ENCODE results near the gene TGFBR3. TPM values are rescaled to one million over a fixed set of nuclear protein-coding genes. Genes with fewer than 3 reads are reported as not detected.

TGFBR3 gene
- total and polyA plus RNA-seq, 2 of the 8 experiments (the other 6 are each of a cell fraction or from before 2014, with no cell fraction given): 2.0 to 6.1 TPM

- H4K20me1 ChIP-seq (replicated peaks in 1 of 2; ENCODE audit: control insufficient read depth in 1 of 2, insufficient read depth in 2 of 2, low read length in 2 of 2): no peaks in the 10 kb centered on the region
- CTCF ChIA-PET (ENCODE audit: partially characterized antibody): interaction anchor here (0.6 to 3.8 kb wide), 8 partner anchors 10 to 421 kb away, joined by 3 to 22 read pairs (median 3); no protein-coding TSS in a partner anchor
- no peak overlapping the region for H3K56ac ChIP-seq (replicated peaks; ENCODE audit: insufficient read length, low read depth, low read length)
- FAIRE-seq (no peak), DNase-seq (ENCODE audit: low read depth in 1 of 2, low spot score in 2 of 2) (no peak)
- POLR2A ChIA-PET (ENCODE audit: partially characterized antibody): no interaction called here
- no peak overlapping the region for H4K8ac ChIP-seq (ENCODE audit: extremely low read depth, insufficient read depth, low read length)
- H2AK5ac ChIP-seq (ENCODE audit: low read depth, low read length): no peak overlapping the region
- H2AFZ ChIP-seq (ENCODE audit: low read length): no peak overlapping the region
- H3K79me1 ChIP-seq (ENCODE audit: low read depth, low read length): peaks cover 3% of the 10 kb centered on the region; the same call in 1 of the 2 replicates
- no peaks in the 10 kb centered on the region for H3K23me2 ChIP-seq (ENCODE audit: low read depth, low read length)
- no peak overlapping the region for H4K5ac ChIP-seq (ENCODE audit: insufficient read length, low read depth, low read length)
- 85% methylated on average over 10 of the region's 10 CpGs; no CpG with 5 or more reads in 1 of the 2 experiments for WGBS, 2 experiments (ENCODE audit: extremely low coverage in 1 of 2, insufficient coverage in 1 of 2, insufficient read length in 1 of 2, insufficient replicate concordance in 2 of 2, low coverage in 1 of 2, low lambda C conversion rate in 2 of 2, missing lambda C conversion rate in 1 of 2)
- no peaks in the 10 kb centered on the region for H3K27me3 ChIP-seq (replicated peaks in 1 of 4; ENCODE audit: control insufficient read depth in 3 of 4, extremely low read depth in 1 of 4, insufficient read depth in 3 of 4, low read length in 3 of 4)
- H2BK5ac ChIP-seq (ENCODE audit: low read depth, low read length): no peak overlapping the region
- H3K4me1 ChIP-seq (replicated peaks in 1 of 4; ENCODE audit: control insufficient read depth in 3 of 4, insufficient read depth in 4 of 4, low read length in 3 of 4): peaks cover 0 to 9% (median 3%) of the 10 kb centered on the region in 4 experiments; a peak in 4 of 7 replicates
- no peak overlapping the region for H2BK15ac ChIP-seq (ENCODE audit: low read length)
- no peak overlapping the region for H3K27ac ChIP-seq (ENCODE audit: low read depth, low read length)
- H3K79me2 ChIP-seq (ENCODE audit: control insufficient read depth in 1 of 2, insufficient read depth in 2 of 2, low read length in 2 of 2): no peaks in the 10 kb centered on the region
- no peak overlapping the region for H3K4me2 ChIP-seq (ENCODE audit: insufficient read depth in 1 of 2, low read depth in 2 of 2, low read length in 2 of 2)
- no peak overlapping the region for H2BK20ac ChIP-seq (ENCODE audit: low read length)
- no peak overlapping the region for H2BK12ac ChIP-seq (ENCODE audit: low read depth, low read length)
- H3K9ac ChIP-seq (replicated peaks in 1 of 4; ENCODE audit: extremely low read depth in 1 of 4, low read depth in 3 of 4, low read length in 3 of 4): no peak overlapping the region
- H2BK120ac ChIP-seq (replicated peaks; ENCODE audit: low read depth, low read length): no peak overlapping the region
- H3K4me3 ChIP-seq (ENCODE audit: extremely low read depth in 1 of 4, insufficient read depth in 2 of 4, low read depth in 3 of 4, low read length in 4 of 4): no peak overlapping the region
- H3K23ac ChIP-seq (ENCODE audit: insufficient read length): no peak overlapping the region
- no peaks in the 10 kb centered on the region for H3K9me3 ChIP-seq (ENCODE audit: insufficient read depth in 2 of 2, low read depth in 1 of 2, low read length in 1 of 2)
- no peak overlapping the region for H3K18ac ChIP-seq (ENCODE audit: extremely low read depth, low read length)
- H4K91ac ChIP-seq (replicated peaks; ENCODE audit: insufficient read length, low read length): no peak overlapping the region
- H3K14ac ChIP-seq (ENCODE audit: insufficient read length): no peak overlapping the region
- TF ChIP-seq HDAC2 (IDR thresholded peaks at IDR 0.05; ENCODE audit: borderline replicate concordance in 1 of 2, low read depth in 2 of 2, low read length in 2 of 2): no peak
- no peak for TF ChIP-seq POU5F1 (IDR thresholded peaks at IDR 0.05; ENCODE audit: low read depth, low read length)
- TF ChIP-seq SRF (IDR thresholded peaks at IDR 0.05; ENCODE audit: low read depth, low read length): no peak
- no peak for TF ChIP-seq ASH2L (IDR thresholded peaks at IDR 0.05; ENCODE audit: low read length)
- TF ChIP-seq CREB1 (IDR thresholded peaks at IDR 0.05): no peak
- TF ChIP-seq RAD21 (IDR thresholded peaks at IDR 0.05 in 1 of 2, conservative IDR thresholded peaks at IDR 0.05 in 1 of 2; ENCODE audit: low read depth in 2 of 2, low read length in 2 of 2): no peak
- no peak for TF ChIP-seq RNF2 (IDR thresholded peaks at IDR 0.05; ENCODE audit: borderline replicate concordance, low read depth, low read length, missing control alignments, poor library complexity, severe bottlenecking)
- TF ChIP-seq SAP30 (IDR thresholded peaks at IDR 0.05; ENCODE audit: insufficient read depth, insufficient replicate concordance, low read length): no peak
- TF ChIP-seq TBP (IDR thresholded peaks at IDR 0.05; ENCODE audit: low read depth, low read length): no peak
- TF ChIP-seq CHD1 (IDR thresholded peaks at IDR 0.05; ENCODE audit: low read depth, low read length): no peak
- TF ChIP-seq TCF12 (IDR thresholded peaks at IDR 0.05; ENCODE audit: low read depth, low read length): no peak
- no peak for TF ChIP-seq RFX5 (IDR thresholded peaks at IDR 0.05; ENCODE audit: borderline replicate concordance, low read depth, low read length)
- H3K4ac ChIP-seq (replicated peaks; ENCODE audit: insufficient read length, low read depth, low read length): no peak overlapping the region
- no peaks in the 10 kb centered on the region for H3K36me3 ChIP-seq (ENCODE audit: control insufficient read depth in 2 of 4, insufficient read depth in 4 of 4, low read length in 3 of 4)
Observed at GRCh38 chr1:91781901-91782622, 103.9 kb downstream of the TGFBR3 start.

Data from H1 (cell line).